ENCODE measurements around the gene FKBP11.
"Not testable (repeated sequence)": the region's sequence is repeated elsewhere in the genome, so short reads cannot be mapped to it uniquely, and the experiment has no call there.

FKBP11 gene

GRCh38 chr12:48954841-48955501 is 29.7 kb upstream of the FKBP11 start:
- ATAC-seq (no peak), DNase-seq (no peak)

- ATAC-seq (no peak), DNase-seq (no peak)
These were observed 28.8 kb upstream of the FKBP11 start for GRCh38 chr12:48954061-48954460.

GRCh38 chr12:48952691-48953090 is 27.4 kb upstream of the FKBP11 start:
- DNase-seq (no peak), ATAC-seq (no peak)

GRCh38 chr12:48947727-48948126 is 22.4 kb upstream of the FKBP11 start:
- DNase-seq, result no peak

GRCh38 chr12:48946943-48947342 is 21.7 kb upstream of the FKBP11 start:
- ATAC-seq, result no peak
- no peak for DNase-seq

More at GRCh38 chr12:48947727-48948126, 22.4 kb upstream of the FKBP11 start:
- ATAC-seq, result no peak

- no peak for ATAC-seq
- no peak for DNase-seq
These were observed 20.9 kb upstream of the FKBP11 start for GRCh38 chr12:48946205-48946604.

- ATAC-seq (no peak), DNase-seq (no peak)
These were observed 17.9 kb upstream of the FKBP11 start for GRCh38 chr12:48943221-48943620.

- ATAC-seq, result no peak
- DNase-seq, result no peak
These were observed 14.9 kb upstream of the FKBP11 start for GRCh38 chr12:48940181-48940580.

GRCh38 chr12:48938805-48939204 is 13.5 kb upstream of the FKBP11 start:
- DNase-seq (no peak), ATAC-seq (no peak)

GRCh38 chr12:48937170-48937569 is 11.9 kb upstream of the FKBP11 start:
- DNase-seq, result no peak
- no peak for ATAC-seq

- DNase-seq (peak; percentile 91), ATAC-seq (peak; percentile 71)
These were observed 11.2 kb upstream of the FKBP11 start for GRCh38 chr12:48936379-48936979.

- no peak for DNase-seq
- ATAC-seq, result no peak
These were observed 9.0 kb upstream of the FKBP11 start for GRCh38 chr12:48934312-48934706.

GRCh38 chr12:48933664-48934311 is 8.5 kb upstream of the FKBP11 start:
- ATAC-seq (peak; percentile 37), DNase-seq (no peak)

- DNase-seq (no peak), ATAC-seq (no peak)
These were observed 7.6 kb upstream of the FKBP11 start for GRCh38 chr12:48932878-48933277.

GRCh38 chr12:48930475-48930874 is 5.2 kb upstream of the FKBP11 start:
- ATAC-seq, result no peak
- DNase-seq, result no peak

GRCh38 chr12:48929551-48929950 is 4.3 kb upstream of the FKBP11 start:
- no peak for ATAC-seq
- no peak for DNase-seq

GRCh38 chr12:48927261-48927660 is 2.0 kb upstream of the FKBP11 start:
- ATAC-seq, result no peak
- DNase-seq, result no peak

- ATAC-seq, result peak; percentile 75
- peak; percentile 80 for DNase-seq
These were observed 532 bp downstream of the FKBP11 start for GRCh38 chr12:48924617-48925303.

GRCh38 chr12:48923117-48923516 is 2.2 kb downstream of the FKBP11 start:
- ATAC-seq (no peak), DNase-seq (no peak)

GRCh38 chr12:48917857-48918537 is 7.3 kb downstream of the FKBP11 start:
- ATAC-seq (no peak), DNase-seq (peak; percentile 36)

- ATAC-seq, result no peak
- DNase-seq, result no peak
These were observed 15.1 kb downstream of the FKBP11 start for GRCh38 chr12:48910196-48910595.

- ATAC-seq, DNase-seq: not testable (repeated sequence)
These were observed 15.6 kb downstream of the FKBP11 start for GRCh38 chr12:48909698-48910097.
